GM12872 (cell line): ENCODE results near the gene SREBF2.

Source experiments
- TF ChIP-seq, protein P1 (sequence below): IDR thresholded peaks from 3 replicates; pipeline ENCODE4 v1.5.1; 2011; ENCODE audit warnings: low read depth, mild to moderate bottlenecking, low read length, moderate library complexity; ENCODE audit not compliant: insufficient read depth

The SREBF2 gene

DNA sequence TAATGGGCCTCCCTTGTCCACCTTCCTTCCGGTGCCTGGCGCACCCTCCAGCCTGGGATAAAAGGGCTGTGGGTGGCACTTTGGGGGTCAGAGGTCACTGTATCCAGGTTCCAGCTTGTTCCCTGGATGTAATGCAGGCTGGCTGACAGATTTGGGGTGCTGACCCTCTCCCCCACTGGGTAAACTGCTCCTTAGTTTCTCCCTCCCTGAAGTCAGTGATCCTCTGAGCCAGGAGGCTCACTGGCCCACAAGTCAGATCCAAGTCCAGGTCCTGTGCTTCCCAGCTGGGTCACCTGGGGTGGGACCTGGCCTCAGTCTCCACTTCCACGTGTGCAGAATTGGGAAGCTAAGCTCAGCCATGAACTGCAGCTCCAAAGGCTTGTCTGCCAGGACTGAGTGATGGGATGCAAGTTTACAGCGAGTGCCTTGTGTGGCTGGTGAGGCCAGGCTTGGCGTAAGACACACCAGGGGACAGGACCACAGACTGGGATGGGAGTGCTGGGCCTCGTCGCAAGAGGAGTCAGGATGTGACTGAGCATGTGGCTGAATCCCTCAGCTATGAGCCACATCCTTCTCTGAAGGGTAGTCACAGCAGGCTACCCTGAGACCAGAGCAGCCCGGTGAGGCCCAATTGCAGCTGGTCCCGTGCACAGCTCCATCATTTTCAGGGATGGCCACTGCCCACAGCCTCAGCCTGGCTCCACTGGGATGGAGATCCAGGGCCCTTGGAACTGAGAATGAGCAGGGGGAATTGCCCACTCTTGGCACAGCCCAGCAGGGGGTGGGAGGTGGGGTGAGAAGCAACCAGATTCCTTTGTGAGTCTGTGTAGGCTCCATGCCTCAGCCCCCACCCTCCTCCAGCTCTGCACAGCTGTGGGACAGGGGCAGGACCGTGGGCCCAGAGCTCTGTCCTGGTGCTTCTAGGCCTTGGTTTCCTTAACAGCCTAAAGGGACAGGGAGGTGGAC, 74.8 kb downstream of the SREBF2 start:
- TF ChIP-seq, protein P1, sequence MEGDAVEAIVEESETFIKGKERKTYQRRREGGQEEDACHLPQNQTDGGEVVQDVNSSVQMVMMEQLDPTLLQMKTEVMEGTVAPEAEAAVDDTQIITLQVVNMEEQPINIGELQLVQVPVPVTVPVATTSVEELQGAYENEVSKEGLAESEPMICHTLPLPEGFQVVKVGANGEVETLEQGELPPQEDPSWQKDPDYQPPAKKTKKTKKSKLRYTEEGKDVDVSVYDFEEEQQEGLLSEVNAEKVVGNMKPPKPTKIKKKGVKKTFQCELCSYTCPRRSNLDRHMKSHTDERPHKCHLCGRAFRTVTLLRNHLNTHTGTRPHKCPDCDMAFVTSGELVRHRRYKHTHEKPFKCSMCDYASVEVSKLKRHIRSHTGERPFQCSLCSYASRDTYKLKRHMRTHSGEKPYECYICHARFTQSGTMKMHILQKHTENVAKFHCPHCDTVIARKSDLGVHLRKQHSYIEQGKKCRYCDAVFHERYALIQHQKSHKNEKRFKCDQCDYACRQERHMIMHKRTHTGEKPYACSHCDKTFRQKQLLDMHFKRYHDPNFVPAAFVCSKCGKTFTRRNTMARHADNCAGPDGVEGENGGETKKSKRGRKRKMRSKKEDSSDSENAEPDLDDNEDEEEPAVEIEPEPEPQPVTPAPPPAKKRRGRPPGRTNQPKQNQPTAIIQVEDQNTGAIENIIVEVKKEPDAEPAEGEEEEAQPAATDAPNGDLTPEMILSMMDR, result no peak

DNA sequence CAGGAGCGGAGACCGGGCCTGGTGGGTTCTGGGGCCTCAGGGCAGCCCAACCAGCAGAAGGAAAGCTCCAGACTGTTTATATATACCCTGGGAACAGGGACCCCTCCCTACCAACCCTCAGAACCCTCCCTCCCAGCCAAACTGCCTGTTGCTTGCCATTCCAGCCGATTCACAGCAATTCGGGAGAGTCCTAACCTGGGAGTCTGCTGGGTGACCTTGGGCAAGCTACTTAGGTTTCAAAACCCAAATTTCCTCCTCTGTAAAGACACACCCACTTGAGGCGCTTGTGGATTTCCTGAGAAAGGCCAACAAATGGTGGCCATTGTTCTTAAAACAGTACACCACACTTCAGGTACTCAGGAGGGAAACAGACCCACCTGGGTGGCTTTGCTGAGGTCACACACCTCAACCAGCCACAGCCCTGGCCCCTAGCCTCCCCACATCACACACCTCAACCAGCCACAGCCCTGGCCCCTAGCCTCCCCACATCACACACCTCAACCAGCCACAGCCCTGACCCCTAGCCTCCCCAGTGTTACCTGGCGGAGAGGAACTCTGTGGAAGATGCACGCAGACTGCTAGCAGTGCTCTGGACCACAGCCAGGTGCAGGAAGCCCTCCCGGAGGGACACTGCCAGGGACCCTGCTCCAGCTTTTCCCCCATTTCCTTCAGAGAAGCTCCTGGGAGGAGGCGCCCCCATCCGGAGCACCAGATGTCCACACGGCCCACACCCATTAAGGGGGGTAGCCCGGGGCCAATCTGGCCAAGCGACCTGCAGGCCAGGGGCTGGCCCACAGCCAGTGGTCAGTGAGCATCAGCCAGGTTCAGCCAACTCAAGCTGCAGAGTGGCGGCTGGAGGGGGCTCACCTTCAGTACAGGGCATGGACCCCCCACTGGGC, 75.8 kb downstream of the SREBF2 start:
- TF ChIP-seq, protein P1, result no peak

DNA sequence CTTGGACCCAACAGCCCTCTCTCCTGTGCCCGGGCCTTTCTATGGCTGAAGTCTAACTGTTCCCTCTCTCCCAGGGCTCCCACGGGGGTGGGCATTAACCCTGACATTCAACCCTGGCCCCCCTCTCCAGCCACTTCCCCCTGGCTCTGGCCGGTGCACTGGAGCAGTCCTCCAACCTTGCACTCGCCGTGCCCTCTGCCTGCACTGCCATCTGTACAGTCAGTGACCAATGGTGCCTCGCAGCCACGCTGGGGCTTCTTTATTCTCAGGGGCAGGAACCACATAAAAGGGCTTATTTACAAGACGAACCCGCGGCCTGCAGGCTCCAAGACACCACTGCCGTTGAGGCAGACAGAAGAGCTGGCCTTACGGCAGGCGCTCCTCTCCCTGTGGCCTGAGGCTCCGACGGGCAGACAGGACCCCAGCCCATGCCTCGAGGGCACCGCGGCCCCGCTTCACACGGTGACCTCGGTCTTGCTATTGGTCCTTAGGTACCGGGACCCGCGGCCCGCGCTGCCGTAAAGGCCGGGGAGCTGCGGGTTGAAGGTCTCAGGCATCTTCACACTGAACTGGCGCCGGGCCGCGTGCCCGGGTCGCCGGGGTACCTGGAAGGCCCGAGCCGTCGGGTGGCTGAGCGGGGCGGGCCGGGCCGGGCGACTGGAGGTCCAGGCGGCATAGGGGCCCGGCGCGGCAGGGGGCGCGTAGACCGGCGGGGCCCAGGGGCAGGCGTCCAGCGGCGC, 76.6 kb downstream of the SREBF2 start:
- TF ChIP-seq, protein P1, result no peak

DNA sequence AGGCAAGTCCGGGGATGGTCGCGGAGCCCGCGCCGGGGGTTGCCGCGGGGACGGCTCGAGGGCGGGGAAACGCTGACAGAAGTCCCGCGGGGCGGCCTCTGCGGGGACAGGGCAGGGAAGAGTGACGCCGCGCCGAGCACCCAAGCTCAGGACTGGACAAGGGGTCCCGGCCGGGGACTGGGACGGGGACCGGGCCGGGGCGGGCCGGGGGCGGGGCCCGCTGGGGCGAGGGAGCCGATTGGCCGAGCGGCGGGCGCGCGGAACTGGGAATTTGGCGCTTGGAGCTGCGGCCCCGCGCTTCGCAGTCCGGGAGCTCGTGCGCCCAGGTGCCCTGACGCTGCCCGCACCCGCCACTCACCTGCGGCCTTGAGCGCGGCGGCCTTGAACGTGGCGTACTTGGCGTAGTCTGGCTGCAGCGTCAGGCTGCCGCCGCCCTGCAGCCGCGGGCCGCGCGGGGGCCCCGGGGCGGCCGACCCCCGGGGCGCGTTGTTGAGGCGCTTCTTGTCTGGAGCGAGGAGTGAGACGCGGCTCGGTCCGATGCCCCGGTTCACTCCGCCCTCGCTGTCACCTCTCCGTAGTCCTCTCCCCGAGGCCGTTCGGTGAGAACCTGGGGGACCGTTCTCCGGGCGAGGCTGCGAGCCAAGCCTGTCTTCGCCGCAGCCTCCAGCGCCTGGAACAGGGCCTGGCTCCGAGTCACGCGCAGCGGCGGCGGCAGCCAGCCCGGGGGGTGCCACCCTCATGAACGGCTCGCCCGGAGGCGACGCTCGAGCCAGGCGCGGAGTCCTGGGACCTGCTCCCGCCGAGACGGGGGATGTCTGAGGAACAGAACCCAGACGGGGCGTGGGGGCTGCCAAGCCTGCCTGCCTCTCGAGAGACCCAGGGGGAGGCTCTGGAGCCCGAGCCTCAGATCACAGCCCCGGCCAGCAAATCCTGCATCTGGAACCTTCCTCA, 77.4 kb downstream of the SREBF2 start:
- TF ChIP-seq, protein P1, result no peak

DNA sequence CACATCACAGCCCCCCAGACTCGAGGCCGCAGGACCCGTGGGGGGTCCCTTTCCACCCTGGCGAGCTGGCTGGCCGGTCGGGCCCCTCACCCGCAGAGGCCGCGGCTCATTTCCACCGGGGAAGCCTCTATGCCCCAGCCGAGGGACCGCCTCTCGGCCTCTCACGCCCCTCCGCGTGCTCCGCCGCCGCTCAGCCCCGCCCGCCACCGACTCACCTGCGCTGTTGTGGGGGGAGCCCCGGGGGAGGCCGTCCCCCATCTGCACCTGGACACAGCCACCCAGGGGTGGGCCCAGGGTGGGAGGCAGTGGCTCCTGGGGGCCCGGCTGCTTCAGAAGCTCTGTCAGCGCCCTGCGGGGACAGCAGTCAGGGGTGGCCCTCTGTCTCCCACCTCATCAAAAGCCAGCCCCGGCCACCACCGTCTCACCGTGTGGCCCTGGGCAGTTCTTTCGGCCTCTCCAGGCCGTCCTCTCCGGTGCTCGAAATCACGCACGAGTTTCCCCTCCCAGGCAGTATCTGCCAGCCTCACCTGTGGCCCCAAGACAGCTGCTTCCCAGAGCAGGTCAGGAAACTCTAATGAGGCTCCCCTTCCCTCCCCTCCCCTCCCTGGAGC, 78.2 kb downstream of the SREBF2 start:
- TF ChIP-seq, protein P1, result no peak

DNA sequence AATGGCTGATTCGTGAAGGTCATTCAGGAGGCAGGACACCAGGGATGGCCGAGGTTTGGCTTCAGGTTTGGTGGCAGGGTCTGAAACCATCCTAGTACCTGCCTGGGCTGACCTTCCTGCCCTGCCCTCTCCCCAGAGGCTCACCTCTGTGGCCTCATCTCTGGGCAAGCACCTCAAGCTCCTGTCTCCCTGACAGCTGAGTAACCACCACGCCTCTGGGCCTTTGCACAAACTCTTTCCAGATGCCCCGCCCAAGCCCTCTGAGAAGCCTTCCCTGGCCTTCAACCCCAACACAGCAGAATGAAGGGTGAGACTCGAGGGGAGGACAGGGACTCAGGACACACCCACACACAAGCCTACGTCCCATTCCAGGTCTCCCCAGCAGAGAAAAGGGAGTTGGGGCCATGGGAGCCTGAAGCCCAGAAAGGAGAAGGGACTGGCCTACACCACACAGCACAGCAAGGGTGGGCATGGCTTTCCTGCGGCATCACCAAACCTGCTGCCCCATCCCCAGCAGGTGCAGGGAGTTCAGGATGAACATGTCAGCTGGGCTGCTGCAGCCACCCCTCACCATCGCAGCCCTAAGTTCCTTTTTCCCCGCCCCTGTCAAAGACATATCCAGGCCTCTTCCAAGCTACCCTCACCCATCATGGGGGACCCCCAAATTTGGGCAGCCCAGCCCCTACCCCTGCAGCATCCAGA, 79.6 kb downstream of the SREBF2 start:
- TF ChIP-seq, protein P1, result no peak
